CD4-positive, alpha-beta T cell treated with Interleukin-10 for 1 hour (primary cell): Measurements from ENCODE around the gene TSPY4.
"Not testable (repeated sequence)": the region's sequence is repeated elsewhere in the genome, so short reads cannot be mapped to it uniquely, and the experiment has no call there.

ENCODE experiments used
- DNase-seq: peaks from one replicate; pipeline ENCODE4 v3.0.0-alpha.2; 2020

Gene TSPY4, protein sequence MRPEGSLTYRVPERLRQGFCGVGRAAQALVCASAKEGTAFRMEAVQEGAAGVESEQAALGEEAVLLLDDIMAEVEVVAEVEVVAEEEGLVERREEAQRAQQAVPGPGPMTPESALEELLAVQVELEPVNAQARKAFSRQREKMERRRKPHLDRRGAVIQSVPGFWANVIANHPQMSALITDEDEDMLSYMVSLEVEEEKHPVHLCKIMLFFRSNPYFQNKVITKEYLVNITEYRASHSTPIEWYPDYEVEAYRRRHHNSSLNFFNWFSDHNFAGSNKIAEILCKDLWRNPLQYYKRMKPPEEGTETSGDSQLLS

DNA sequence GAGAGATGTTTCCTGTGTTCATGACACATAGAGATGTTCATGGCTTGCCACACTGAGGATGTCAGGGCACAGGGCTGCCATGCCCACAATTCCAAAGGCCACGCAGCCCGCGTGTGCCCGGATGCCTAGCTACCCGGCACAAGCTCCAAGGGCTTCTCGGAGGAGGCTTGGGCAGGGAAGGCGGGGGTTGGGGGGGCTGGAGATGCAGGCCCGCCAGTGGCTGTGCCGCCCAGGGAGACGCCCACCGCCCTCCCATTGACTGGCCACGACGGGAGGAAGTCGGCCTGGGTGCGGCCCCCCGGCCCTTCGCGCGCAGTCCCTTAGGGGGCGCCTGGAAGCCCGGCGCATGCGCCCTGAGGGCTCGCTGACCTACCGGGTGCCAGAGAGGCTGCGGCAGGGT lies at the start of gene TSPY4:
Gene TSPY4, plus strand, starts transcription at position 301 of the 400 bp plus-strand sequence. Its CDS starts 46 bp downstream, at position 347.
- DNase-seq = not testable (repeated sequence)

- no peak for DNase-seq
Measured at GRCh38 chrY:9320996-9321395, 16.3 kb upstream of the TSPY4 start.

GRCh38 chrY:9357497-9357896 lies 20.2 kb downstream of the TSPY4 start, which contains the start of gene TSPY8:
TSPY8 (plus strand) TSS chrY:9357797; CDS start chrY:9357843, 46 bp downstream.
- not testable (repeated sequence) for DNase-seq
